Keratinocyte (primary cell): ENCODE data around the gene TCEAL3. TPM values are rescaled to one million over a fixed set of nuclear protein-coding genes. Genes with fewer than 3 reads are reported as not detected.
A peak's percentile ranks its signal among the peaks of the same experiment; 100 is the strongest.

Source experiments
- DNase-seq: peaks from one replicate; pipeline ENCODE4 v3.0.0-alpha.2; 2011; ENCODE audit warnings: low read depth, missing footprints, low spot score
- FAIRE-seq: peaks from 2 replicates; lab custom pipeline; 2011; peaks lifted over from hg19 to GRCh38; lab: Jason Lieb, UNC
- H2AFZ ChIP-seq: 2 replicates; pipeline ENCODE4 v1.6.0; 2012; ENCODE audit warnings: low read length, control low read depth, inconsistent platforms; ENCODE audit not compliant: control insufficient read depth
- H3K27ac ChIP-seq: 2 replicates; pipeline ENCODE4 v1.5.1; 2011; ENCODE audit warnings: low read length; ENCODE audit not compliant: control insufficient read depth, insufficient read depth
- H3K27me3 ChIP-seq: 3 replicates; pipeline ENCODE4 v1.6.0; 2011; ENCODE audit warnings: low read length; ENCODE audit not compliant: control insufficient read depth, insufficient read depth; ENCODE audit errors: extremely low read depth
- H3K36me3 ChIP-seq, 2 experiments: 2 replicates in 1 of 2; 3 replicates in 1 of 2; pipeline ENCODE4 v1.5.1; 2011; ENCODE audit warnings: low read length in 2 of 2, mild to moderate bottlenecking in 1 of 2; ENCODE audit not compliant: control insufficient read depth in 2 of 2, insufficient read depth in 2 of 2; ENCODE audit errors: extremely low read depth in 1 of 2
- H3K4me1 ChIP-seq: 3 replicates; pipeline ENCODE4 v1.5.1; 2011; ENCODE audit warnings: low read length; ENCODE audit not compliant: control insufficient read depth, insufficient read depth; ENCODE audit errors: extremely low read depth
- H3K4me2 ChIP-seq: 3 replicates; pipeline ENCODE4 v1.6.0; 2011; ENCODE audit warnings: low read depth, low read length; ENCODE audit not compliant: control insufficient read depth, insufficient read depth; ENCODE audit errors: extremely low read depth
- H3K4me3 ChIP-seq, 3 experiments: fragments of 200-600 bp in 1 of 3; sonication (generic) in 1 of 3; 2 replicates in 2 of 3; 3 replicates in 1 of 3; pipeline ENCODE4 v1.5.1; 2011 to 2016; ENCODE audit warnings: low read length in 3 of 3, mild to moderate bottlenecking in 3 of 3, control low read depth in 2 of 3, inconsistent platforms in 1 of 3, low read depth in 1 of 3, mixed read lengths in 1 of 3, mixed run types in 1 of 3, moderate library complexity in 1 of 3; ENCODE audit not compliant: control insufficient read depth in 2 of 3, insufficient read depth in 2 of 3; ENCODE audit errors: extremely low read depth in 1 of 3
- H3K79me2 ChIP-seq: 2 replicates; pipeline ENCODE4 v1.6.0; 2012; ENCODE audit warnings: low read length; ENCODE audit not compliant: control insufficient read depth, insufficient read depth
- H3K9ac ChIP-seq: 3 replicates; pipeline ENCODE4 v1.6.0; 2011; ENCODE audit warnings: low read length; ENCODE audit not compliant: control insufficient read depth, insufficient read depth; ENCODE audit errors: extremely low read depth
- H3K9me1 ChIP-seq: 3 replicates; pipeline ENCODE4 v1.6.0; 2011; ENCODE audit warnings: low read length; ENCODE audit not compliant: control insufficient read depth, insufficient read depth; ENCODE audit errors: extremely low read depth
- H3K9me3 ChIP-seq: 2 replicates; pipeline ENCODE4 v1.5.1; 2012; ENCODE audit warnings: low read depth, low read length; ENCODE audit not compliant: control insufficient read depth
- H4K20me1 ChIP-seq: 3 replicates; pipeline ENCODE4 v1.6.0; 2011; ENCODE audit warnings: low read length; ENCODE audit not compliant: control insufficient read depth, insufficient read depth; ENCODE audit errors: extremely low read depth
- EZH2 ChIP-seq: IDR thresholded peaks from one replicate; pipeline ENCODE4 v1.6.1; 2012; ENCODE audit warnings: inconsistent platforms, mild to moderate bottlenecking, low read length, moderate library complexity
- dilution Hi-C: fragments of 300-500 bp; cut with MboI; formaldehyde crosslinking; loops from one replicate; pipeline ENCODE4 v1.7.0; 2020; ENCODE audit warnings: low sequenced_read_pairs; ENCODE audit not compliant: extremely low pct_ligation_motif_present
- polyA plus RNA-seq, 5 experiments: library from polyadenylated mRNA; depleted of rRNA in 3 of 5; stranded (reverse) in 3 of 5; stranded (forward) in 1 of 5; unstranded in 1 of 5; fragments of >200 nt; gene quantifications; 1 replicate in 1 of 5; 2 replicates in 3 of 5; 3 replicates in 1 of 5; pipeline versions ENCODE4 v1.2.1 to v1.2.3, GENCODE V29; 2011 to 2012; ENCODE audit warnings: missing spikeins in 2 of 5, low read depth in 1 of 5, low replicate concordance in 1 of 5
- TF ChIP-seq, protein P1 (sequence below), 3 experiments: IDR thresholded peaks in 1 of 3; conservative IDR thresholded peaks in 1 of 3; optimal IDR thresholded peaks in 1 of 3; 2 replicates in 2 of 3; 3 replicates in 1 of 3; pipeline versions ENCODE3 to v1.5.1; 2011; ENCODE audit warnings: low read length in 3 of 3, mild to moderate bottlenecking in 3 of 3, moderate library complexity in 2 of 3, control low read depth in 1 of 3, inconsistent platforms in 1 of 3; ENCODE audit not compliant: insufficient read depth in 2 of 3; ENCODE audit errors: extremely low read depth in 1 of 3

The TCEAL3 gene
- polyA plus RNA-seq, 1 donor (not counting 4 experiments of a cell fraction or from before 2014, with no cell fraction given) = 28.1 TPM

DNA sequence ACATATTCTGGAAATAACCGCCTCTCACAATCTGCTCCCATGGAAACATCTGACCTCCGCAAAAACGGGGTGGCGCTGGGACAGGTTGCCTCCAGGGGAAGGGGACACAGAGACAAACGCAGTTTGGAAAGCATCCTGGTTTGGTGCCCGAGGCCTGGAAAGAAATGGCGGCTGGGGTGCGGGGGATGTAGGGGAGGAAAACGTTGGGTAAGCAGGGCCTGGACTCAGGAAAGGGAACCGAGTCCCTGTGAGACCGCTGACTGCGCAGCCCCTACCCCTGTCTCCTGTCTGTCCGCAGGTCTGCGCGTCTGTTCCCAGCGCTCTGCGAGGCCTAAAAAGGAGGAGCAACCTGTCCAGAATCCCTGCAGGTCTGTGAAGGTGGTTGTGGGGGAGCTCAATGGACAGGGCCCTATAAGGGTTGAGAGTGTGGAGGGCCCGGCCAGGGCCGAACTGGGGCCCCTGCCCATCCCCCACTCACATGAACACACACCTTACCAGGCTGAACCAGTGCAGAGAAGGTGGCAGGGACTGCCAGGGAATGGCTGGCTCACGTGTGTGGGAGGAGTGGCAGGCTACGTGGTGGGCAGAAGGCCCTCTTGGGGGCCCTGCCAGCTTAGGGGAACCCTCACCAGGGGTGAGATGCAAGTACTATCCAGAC is 672 bp downstream of the TCEAL3 start:
- no peak for FAIRE-seq
- Histone ChIP-seq H3K4me2 (peak overlapping the region; percentile 73), H3K4me3 (peak overlapping the region; percentile 57 to 69 (median 65)), H3K9me1 (no peaks in the 10 kb centered on the region), H3K9me3 (no peaks in the 10 kb centered on the region), H3K27ac (peak overlapping the region; percentile 67), H4K20me1 (no peaks in the 10 kb centered on the region), H2AFZ (peak overlapping the region; percentile 26), H3K27me3 (peaks cover 3% of the 10 kb centered on the region), H3K9ac (peak overlapping the region; percentile 83), H3K79me2 (peaks cover 2% of the 10 kb centered on the region), H3K36me3 (no peaks in the 10 kb centered on the region), H3K4me1 (no peaks in the 10 kb centered on the region)
- TF ChIP-seq EZH2 = no peak
- TF ChIP-seq, protein P1, sequence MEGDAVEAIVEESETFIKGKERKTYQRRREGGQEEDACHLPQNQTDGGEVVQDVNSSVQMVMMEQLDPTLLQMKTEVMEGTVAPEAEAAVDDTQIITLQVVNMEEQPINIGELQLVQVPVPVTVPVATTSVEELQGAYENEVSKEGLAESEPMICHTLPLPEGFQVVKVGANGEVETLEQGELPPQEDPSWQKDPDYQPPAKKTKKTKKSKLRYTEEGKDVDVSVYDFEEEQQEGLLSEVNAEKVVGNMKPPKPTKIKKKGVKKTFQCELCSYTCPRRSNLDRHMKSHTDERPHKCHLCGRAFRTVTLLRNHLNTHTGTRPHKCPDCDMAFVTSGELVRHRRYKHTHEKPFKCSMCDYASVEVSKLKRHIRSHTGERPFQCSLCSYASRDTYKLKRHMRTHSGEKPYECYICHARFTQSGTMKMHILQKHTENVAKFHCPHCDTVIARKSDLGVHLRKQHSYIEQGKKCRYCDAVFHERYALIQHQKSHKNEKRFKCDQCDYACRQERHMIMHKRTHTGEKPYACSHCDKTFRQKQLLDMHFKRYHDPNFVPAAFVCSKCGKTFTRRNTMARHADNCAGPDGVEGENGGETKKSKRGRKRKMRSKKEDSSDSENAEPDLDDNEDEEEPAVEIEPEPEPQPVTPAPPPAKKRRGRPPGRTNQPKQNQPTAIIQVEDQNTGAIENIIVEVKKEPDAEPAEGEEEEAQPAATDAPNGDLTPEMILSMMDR (optimal IDR thresholded peaks at IDR 0.05 in 1 of 3, IDR thresholded peaks at IDR 0.05 in 1 of 3, conservative IDR thresholded peaks at IDR 0.05 in 1 of 3; ENCODE audit: extremely low read depth in 1 of 3, insufficient read depth in 2 of 3, low read length in 3 of 3) = no peak
- no peak for DNase-seq
- dilution Hi-C loops = no loop called here

GRCh38 chrX:103610282-103610681 is 2.5 kb downstream of the TCEAL3 start:
- H3K9me3 ChIP-seq = no peaks in the 10 kb centered on the region
- H3K4me2 ChIP-seq = no peak overlapping the region
- DNase-seq (no peak), FAIRE-seq (no peak)
- no peak overlapping the region for H3K9ac ChIP-seq
- H3K9me1 ChIP-seq = no peaks in the 10 kb centered on the region
- no peak overlapping the region for H3K4me3 ChIP-seq
- dilution Hi-C loops = no loop called here
- H3K27me3 ChIP-seq = peaks cover 3% of the 10 kb centered on the region
- H3K27ac ChIP-seq = no peak overlapping the region
- no peaks in the 10 kb centered on the region for H3K36me3 ChIP-seq
- peaks cover 2% of the 10 kb centered on the region for H3K79me2 ChIP-seq
- peaks cover 12% of the 10 kb centered on the region for H3K4me1 ChIP-seq
- TF ChIP-seq EZH2 = no peak
- TF ChIP-seq, protein P1 (optimal IDR thresholded peaks at IDR 0.05 in 1 of 3, IDR thresholded peaks at IDR 0.05 in 1 of 3, conservative IDR thresholded peaks at IDR 0.05 in 1 of 3; ENCODE audit: extremely low read depth in 1 of 3, insufficient read depth in 2 of 3, low read length in 3 of 3) = no peak
- no peak overlapping the region for H2AFZ ChIP-seq
- H4K20me1 ChIP-seq = no peaks in the 10 kb centered on the region
